Measurements from ENCODE around the gene RNF213. TPM values are rescaled to one million over a fixed set of nuclear protein-coding genes. Genes with fewer than 3 reads are reported as not detected.

Gene RNF213
- total and polyA plus RNA-seq, 2 of the 8 experiments (the other 6 are each of a cell fraction or from before 2014, with no cell fraction given) = 33.8 to 62.8 TPM

GRCh38 chr17:80289616-80290015, 29.0 kb downstream of the RNF213 start:
- Histone ChIP-seq H3K18ac (ENCODE audit: extremely low read depth, low read length) (no peak overlapping the region), H3K23ac (ENCODE audit: insufficient read length) (no peak overlapping the region), H3K4me1 (replicated peaks in 1 of 4; ENCODE audit: control insufficient read depth in 3 of 4, insufficient read depth in 4 of 4, low read length in 3 of 4) (peaks cover 0 to 2% (median 0%) of the 10 kb centered on the region in 4 experiments; a peak in 1 of 7 replicates), H4K20me1 (replicated peaks in 1 of 2; ENCODE audit: control insufficient read depth in 1 of 2, insufficient read depth in 2 of 2, low read length in 2 of 2) (peaks cover 0 to 13% of the 10 kb centered on the region in 2 experiments), H2BK15ac (ENCODE audit: low read length) (no peak overlapping the region), H2AFZ (ENCODE audit: low read length) (no peak overlapping the region), H3K4me2 (ENCODE audit: insufficient read depth in 1 of 2, low read depth in 2 of 2, low read length in 2 of 2) (no peak overlapping the region), H2BK20ac (ENCODE audit: low read length) (no peak overlapping the region), H3K4me3 (ENCODE audit: extremely low read depth in 1 of 4, insufficient read depth in 2 of 4, low read depth in 3 of 4, low read length in 4 of 4) (no peak overlapping the region), H2BK120ac (replicated peaks; ENCODE audit: low read depth, low read length) (no peak overlapping the region), H2AK5ac (ENCODE audit: low read depth, low read length) (no peak overlapping the region), H4K8ac (ENCODE audit: extremely low read depth, insufficient read depth, low read length) (no peak overlapping the region), H2BK5ac (ENCODE audit: low read depth, low read length) (no peak overlapping the region), H2BK12ac (ENCODE audit: low read depth, low read length) (no peak overlapping the region), H3K23me2 (ENCODE audit: low read depth, low read length) (no peaks in the 10 kb centered on the region), H3K36me3 (ENCODE audit: control insufficient read depth in 2 of 4, insufficient read depth in 4 of 4, low read length in 3 of 4) (peaks cover 7 to 36% (median 24%) of the 10 kb centered on the region in 4 experiments; a peak in 7 of 8 replicates), H3K79me2 (ENCODE audit: control insufficient read depth in 1 of 2, insufficient read depth in 2 of 2, low read length in 2 of 2) (no peaks in the 10 kb centered on the region), H4K91ac (replicated peaks; ENCODE audit: insufficient read length, low read length) (no peak overlapping the region), H3K9ac (replicated peaks in 1 of 4; ENCODE audit: extremely low read depth in 1 of 4, low read depth in 3 of 4, low read length in 3 of 4) (no peak overlapping the region), H3K79me1 (ENCODE audit: low read depth, low read length) (0 out of 2 replicates have a peak, but pooled peaks cover 3% of the 10 kb centered on the region), H3K27me3 (replicated peaks in 1 of 4; ENCODE audit: control insufficient read depth in 3 of 4, extremely low read depth in 1 of 4, insufficient read depth in 3 of 4, low read length in 3 of 4) (no peaks in the 10 kb centered on the region; a peak in 1 of 7 replicates), H3K14ac (ENCODE audit: insufficient read length) (no peak overlapping the region), H3K9me3 (ENCODE audit: insufficient read depth in 2 of 2, low read depth in 1 of 2, low read length in 1 of 2) (no peaks in the 10 kb centered on the region), H3K4ac (replicated peaks; ENCODE audit: insufficient read length, low read depth, low read length) (no peak overlapping the region), H4K5ac (ENCODE audit: insufficient read length, low read depth, low read length) (no peak overlapping the region), H3K56ac (replicated peaks; ENCODE audit: insufficient read length, low read depth, low read length) (no peak overlapping the region), H3K27ac (ENCODE audit: low read depth, low read length) (no peak overlapping the region)
- 92% methylated on average over 5 of the region's 6 CpGs; no CpG with 5 or more reads in 1 of the 2 experiments for WGBS, 2 experiments (ENCODE audit: extremely low coverage in 1 of 2, insufficient coverage in 1 of 2, insufficient read length in 1 of 2, insufficient replicate concordance in 2 of 2, low coverage in 1 of 2, low lambda C conversion rate in 2 of 2, missing lambda C conversion rate in 1 of 2)
- ChIA-PET CTCF (ENCODE audit: partially characterized antibody) (interaction anchor here (1.0 kb wide), 1 partner anchor 94 kb away, joined by 3 read pairs; no protein-coding TSS in a partner anchor), POLR2A (ENCODE audit: partially characterized antibody) (no interaction called here)
- FAIRE-seq (no peak), DNase-seq (ENCODE audit: low read depth in 1 of 2, low spot score in 2 of 2) (no peak)
- no peak for TF ChIP-seq CHD2 (IDR thresholded peaks at IDR 0.05; ENCODE audit: low read length)
- TF ChIP-seq E2F6 (IDR thresholded peaks at IDR 0.05) = no peak
- TF ChIP-seq SAP30 (IDR thresholded peaks at IDR 0.05; ENCODE audit: insufficient read depth, insufficient replicate concordance, low read length) = no peak
- TF ChIP-seq TAF1 (IDR thresholded peaks at IDR 0.05; ENCODE audit: low read depth, low read length) = no peak
- TF ChIP-seq JUND (IDR thresholded peaks at IDR 0.05; ENCODE audit: low read length) = no peak

Measured in H1 (cell line).